ENCODE measurements around the gene MPG. TPM values are rescaled to one million over a fixed set of nuclear protein-coding genes. Genes with fewer than 3 reads are reported as not detected.

MPG gene
- total RNA-seq, 1 donor from 2014 or later: 31.2 TPM

DNA sequence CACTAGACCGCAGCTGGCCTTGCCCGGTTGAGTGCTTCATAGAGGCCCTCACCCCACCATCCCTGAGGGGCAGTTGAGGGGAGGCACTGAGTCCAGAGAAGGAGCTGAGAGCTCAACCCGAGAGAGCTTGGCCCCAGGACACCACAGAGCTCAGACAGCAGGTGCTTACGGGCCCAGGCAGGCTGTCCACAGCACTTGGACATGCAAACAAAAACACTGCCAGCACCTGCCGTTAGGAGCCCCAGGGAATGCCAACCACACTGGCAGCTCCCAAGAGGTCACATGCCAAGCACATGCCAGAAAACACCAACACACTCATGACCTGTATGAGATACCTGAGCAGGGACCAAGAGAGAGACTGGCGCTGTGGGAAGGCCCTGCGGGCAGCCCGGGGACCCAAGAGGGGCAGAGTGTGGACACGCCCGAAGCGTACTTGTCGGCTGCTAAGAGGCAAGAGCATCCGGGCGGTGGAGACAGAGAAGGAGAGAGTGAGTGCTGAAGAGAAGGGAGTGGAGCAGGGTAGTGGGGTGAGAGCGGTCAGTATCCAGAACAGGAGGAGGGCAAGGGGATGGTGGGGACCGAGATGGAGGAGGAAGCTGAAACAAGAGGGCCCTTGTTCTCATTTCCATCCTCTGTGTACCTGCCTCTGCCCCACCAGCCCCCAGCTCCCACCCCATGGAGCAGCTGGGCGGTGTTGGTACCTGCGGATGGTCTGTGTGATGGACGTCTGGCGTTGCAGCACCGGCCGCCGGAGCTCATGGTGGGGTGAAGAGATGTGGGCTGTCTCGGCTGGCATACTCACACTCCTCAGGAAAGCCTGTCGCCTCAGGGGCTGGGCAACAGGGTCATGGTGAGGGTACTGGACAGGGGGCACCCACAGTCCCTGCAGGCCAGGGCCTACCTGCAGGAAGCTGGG, 13.8 kb upstream of the MPG start:
- intact Hi-C loops (cut with micrococcal nuclease): no loop called here
- DNase-seq: peak; percentile 31

DNA sequence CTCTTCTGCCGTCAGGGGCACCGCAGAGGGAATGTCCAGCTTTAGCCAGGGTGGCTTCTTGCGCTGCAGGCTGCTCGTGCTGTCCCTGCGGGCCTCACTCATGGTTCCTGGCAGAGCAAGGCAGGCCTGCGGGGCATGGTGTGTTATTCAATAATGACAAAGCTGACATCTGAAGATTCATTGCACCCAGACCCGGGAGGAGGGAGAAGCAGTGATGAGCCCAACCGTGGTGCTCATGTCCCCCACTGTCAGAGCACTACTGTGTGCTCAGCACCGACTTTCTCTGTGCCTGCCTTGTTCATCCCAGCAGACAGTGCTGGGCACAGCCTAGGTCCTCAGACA, 13.1 kb upstream of the MPG start:
- DNase-seq (peak; percentile 22), ATAC-seq (no peak)
- intact Hi-C loops (cut with micrococcal nuclease): no loop called here

More for the DNA sequence above, 13.8 kb upstream of the MPG start:
- ATAC-seq: no peak

GRCh38 chr16:65745-66144, 12.3 kb upstream of the MPG start:
- ATAC-seq: peak; percentile 66
- peak; percentile 92 for DNase-seq
- intact Hi-C loops (cut with micrococcal nuclease): no loop called here

GRCh38 chr16:66309-67182, 11.5 kb upstream of the MPG start:
- DNase-seq (peak; percentile 26), ATAC-seq (peak; percentile 2)
- intact Hi-C loops (cut with micrococcal nuclease): no loop called here

- DNase-seq (peak; percentile 44), ATAC-seq (peak; percentile 5)
Measured at GRCh38 chr16:67183-67791, 10.7 kb upstream of the MPG start.

GRCh38 chr16:67884-68789, 9.9 kb upstream of the MPG start:
- ATAC-seq: peak; percentile 3
- DNase-seq: peak; percentile 44
- intact Hi-C loops (cut with micrococcal nuclease): no loop called here

More at GRCh38 chr16:67183-67791, 10.7 kb upstream of the MPG start:
- intact Hi-C loops (cut with micrococcal nuclease): no loop called here

DNA sequence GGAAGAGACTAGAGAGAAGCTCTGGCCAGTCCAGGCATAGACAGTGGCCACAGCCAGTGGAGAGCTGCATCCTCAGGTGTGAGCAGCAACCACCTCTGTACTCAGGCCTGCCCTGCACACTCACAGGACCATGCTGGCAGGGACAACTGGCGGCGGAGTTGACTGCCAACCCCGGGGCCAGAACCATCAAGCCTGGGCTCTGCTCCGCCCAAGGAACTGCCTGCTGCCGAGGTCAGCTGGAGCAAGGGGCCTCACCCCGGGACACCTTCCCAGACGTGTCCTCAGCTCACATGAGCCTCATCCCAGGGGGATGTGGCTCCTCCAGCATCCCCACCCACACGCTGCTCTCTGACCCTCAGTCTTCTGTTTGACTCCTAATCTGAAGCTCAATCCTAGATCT, 8.8 kb upstream of the MPG start:
- no peak for ATAC-seq
- intact Hi-C loops (cut with micrococcal nuclease): no loop called here
- no peak for DNase-seq

DNA sequence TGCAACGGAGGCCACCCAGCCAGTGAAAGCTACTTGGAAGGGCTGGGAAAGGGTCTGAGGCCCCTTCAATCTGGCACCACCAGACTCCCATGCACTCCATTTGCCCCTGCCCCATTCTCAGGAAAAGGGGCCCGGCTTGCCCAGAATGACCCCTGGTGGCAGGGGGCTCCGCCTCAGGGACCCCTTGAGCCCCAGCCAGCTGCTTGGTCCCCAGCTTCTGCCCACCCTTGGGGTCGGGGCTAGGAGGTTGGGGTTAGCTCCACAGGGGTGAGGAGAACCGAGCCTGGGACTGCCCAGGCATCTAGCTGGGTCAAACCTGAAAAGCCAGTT, 6.8 kb upstream of the MPG start:
- ATAC-seq (no peak), DNase-seq (no peak)
- intact Hi-C loops (cut with micrococcal nuclease): no loop called here

DNA sequence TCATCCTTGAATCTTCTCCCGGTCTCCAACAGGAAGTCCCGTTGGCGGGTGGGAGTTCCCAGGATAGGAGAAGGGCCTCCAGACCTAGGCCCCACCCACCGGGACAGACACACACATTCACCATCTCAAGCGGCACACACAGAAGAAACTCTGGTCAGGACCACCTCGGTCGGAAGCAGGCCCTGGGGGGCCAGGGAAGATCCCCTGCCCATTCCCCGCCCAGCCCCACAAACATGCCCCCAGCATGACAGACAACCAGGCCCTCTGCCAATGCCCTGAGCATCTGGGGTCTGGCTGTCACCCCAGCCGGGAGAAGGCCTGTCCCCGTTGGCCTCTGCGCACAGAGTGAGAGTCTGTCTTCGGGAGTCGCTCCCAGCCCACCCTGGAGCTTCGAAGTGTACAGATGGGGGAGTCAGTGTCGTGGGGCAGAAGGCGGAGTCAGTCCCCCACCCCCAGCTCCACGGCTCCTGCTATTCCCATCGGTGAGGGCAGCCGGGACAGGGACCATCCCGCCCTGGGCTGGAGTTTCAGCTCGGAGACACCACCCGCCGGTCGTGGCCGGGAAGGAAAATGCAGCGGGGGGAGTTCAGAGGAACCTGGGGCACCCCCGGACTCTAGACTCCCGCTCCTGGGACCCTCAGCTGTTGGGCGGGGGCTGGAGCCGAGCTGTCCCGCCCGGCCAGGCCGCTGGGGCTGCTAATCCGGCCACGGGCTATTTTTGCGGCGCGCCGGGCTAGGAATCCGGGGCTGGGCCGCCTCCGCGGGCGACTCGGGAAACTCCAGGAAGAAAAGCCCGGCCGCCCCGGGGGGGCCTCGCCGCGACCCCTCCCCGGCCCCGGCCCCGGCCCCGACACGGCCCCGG, 6.3 kb upstream of the MPG start:
- DNase-seq (peak; percentile 82), ATAC-seq (peak; percentile 13)
- intact Hi-C loops (cut with micrococcal nuclease): no loop called here

DNA sequence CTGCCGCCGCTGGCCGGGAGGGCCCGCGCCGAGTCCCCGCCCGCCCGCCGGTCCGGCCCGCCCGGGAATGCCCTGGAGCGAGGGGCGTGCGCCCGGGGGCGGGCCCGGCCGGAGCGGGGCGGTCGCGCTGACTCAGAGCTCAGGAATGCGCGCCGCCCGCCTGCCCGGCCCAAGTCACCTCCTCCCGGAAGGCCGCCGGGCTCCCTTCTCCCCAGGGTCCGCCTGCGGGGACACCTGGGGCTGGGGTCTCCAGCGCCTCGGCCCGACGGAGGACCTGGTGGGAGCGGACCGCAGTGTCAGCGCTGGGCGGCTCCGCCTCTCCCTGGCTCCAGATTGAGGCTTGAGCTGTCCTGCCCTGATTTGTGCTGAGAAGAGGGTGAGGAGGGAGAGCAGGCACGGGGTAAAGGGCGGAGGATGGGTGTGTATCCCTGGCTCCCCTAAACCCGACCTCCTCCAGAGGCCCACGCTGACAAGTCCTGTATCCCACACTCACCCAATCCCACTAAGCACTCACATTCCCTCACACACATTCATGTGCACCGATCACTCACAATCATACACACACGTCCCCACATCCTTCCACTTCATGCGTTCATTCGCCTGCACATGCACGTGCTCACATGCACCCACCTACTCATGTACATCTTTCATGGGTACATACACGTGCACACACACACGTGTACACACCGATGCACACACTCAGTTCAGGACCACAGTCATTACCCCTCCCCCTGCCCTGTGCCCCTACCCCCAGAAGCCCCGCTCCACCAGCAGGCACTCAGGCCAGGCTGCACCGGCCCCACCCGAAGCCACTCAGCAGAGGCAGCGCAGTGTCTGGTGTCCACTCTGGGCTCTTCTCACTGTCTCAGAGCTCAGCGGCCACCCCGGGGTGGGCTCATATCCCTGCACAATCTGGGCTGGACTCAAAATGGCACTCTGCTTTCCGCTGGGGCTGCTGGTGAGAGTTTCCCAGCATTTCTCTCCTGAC, 5.2 kb upstream of the MPG start, which contains the start of gene RHBDF1:
TSS of gene RHBDF1 (minus strand) at position 71 of the 988 bp plus-strand sequence. CDS start 7,616 bp downstream, outside the sequence.
- ATAC-seq: peak; percentile 47
- DNase-seq: peak; percentile 84
- intact Hi-C loops (cut with micrococcal nuclease): no loop called here

GRCh38 chr16:74051-74746, 3.8 kb upstream of the MPG start:
- peak; percentile 50 for ATAC-seq
- intact Hi-C loops (cut with micrococcal nuclease): no loop called here

DNA sequence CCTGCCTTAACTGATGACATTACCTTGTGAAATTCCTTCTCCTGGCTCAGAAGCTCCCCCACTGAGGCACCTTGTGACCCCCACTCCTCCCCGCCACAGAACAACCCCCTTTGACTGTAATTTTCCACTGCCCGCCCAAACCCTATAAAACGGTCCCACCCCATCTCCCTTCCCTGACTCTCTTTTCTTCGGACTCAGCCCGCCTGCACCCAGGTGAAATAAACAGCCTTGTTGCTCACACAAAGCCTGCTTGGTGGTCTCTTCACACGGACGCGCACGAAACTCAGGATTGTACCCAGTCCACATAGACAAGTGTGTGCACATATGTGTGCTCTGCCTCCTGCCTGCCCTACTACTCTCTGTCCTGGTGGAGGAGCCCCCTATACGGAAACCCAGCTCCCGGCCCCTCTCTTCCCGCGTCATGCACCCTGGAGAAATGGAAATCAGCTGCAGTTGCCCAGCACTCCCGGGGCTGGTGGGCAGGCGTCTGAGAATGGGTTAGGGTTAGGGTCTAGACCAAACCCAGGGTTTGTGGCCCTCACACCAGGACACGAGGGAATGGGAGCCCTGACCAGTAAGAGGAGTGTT, 3.2 kb upstream of the MPG start:
- ATAC-seq: no peak
- DNase-seq: no peak
- intact Hi-C loops (cut with micrococcal nuclease): no loop called here

More at GRCh38 chr16:74051-74746, 3.8 kb upstream of the MPG start:
- peak; percentile 87 for DNase-seq

GRCh38 chr16:75580-76501, 2.2 kb upstream of the MPG start:
- intact Hi-C loops (cut with micrococcal nuclease): no loop called here
- DNase-seq: peak; percentile 87

GRCh38 chr16:76535-77272, 1.3 kb upstream of the MPG start:
- intact Hi-C loops (cut with micrococcal nuclease): no loop called here

More at GRCh38 chr16:75580-76501, 2.2 kb upstream of the MPG start:
- ATAC-seq: peak; percentile 34

More at GRCh38 chr16:76535-77272, 1.3 kb upstream of the MPG start:
- DNase-seq (peak; percentile 89), ATAC-seq (peak; percentile 57)
